Loucy (cell line): Measurements from ENCODE around the gene GCLC.

ENCODE experiments used
- CTCF ChIP-seq: fragments of 200-600 bp; sonication (generic); conservative IDR thresholded peaks from 2 replicates; pipeline ENCODE4 v1.5.1; 2014; ENCODE audit warnings: mild to moderate bottlenecking, antibody characterized with exemption, low read length
- EZH2phosphoT487 ChIP-seq: fragments of 200-600 bp; IDR thresholded peaks from 2 replicates; pipeline ENCODE4 v1.6.1; 2018; ENCODE audit warnings: antibody characterized with exemption, mild to moderate bottlenecking, moderate library complexity, borderline replicate concordance

GRCh38 chr6:53501432-53501831, 43.5 kb downstream of the GCLC start:
- TF ChIP-seq CTCF, result no peak
- no peak for TF ChIP-seq EZH2phosphoT487
